NCI-H1092 (cell line): ENCODE measurements around the gene HLA-DRB5.
"Not testable (repeated sequence)": the region's sequence is repeated elsewhere in the genome, so short reads cannot be mapped to it uniquely, and the experiment has no call there.

Experiments
- DNase-seq: peaks from one replicate; lab custom pipeline; 2025; lab: John Stamatoyannopoulos, UW

The HLA-DRB5 gene

GRCh38 chr6:32529697-32530430, at the start of gene HLA-DRB5:
HLA-DRB5 (minus strand) TSS chr6:32530287; CDS start chr6:32530224, 63 bp downstream.
- no peak for DNase-seq

GRCh38 chr6:32578962-32579361, 48.9 kb upstream of the HLA-DRB5 start:
- no peak for DNase-seq

GRCh38 chr6:32577493-32577892, 47.4 kb upstream of the HLA-DRB5 start:
- not testable (repeated sequence) for DNase-seq

GRCh38 chr6:32576250-32576649, 46.2 kb upstream of the HLA-DRB5 start:
- no peak for DNase-seq

DNA sequence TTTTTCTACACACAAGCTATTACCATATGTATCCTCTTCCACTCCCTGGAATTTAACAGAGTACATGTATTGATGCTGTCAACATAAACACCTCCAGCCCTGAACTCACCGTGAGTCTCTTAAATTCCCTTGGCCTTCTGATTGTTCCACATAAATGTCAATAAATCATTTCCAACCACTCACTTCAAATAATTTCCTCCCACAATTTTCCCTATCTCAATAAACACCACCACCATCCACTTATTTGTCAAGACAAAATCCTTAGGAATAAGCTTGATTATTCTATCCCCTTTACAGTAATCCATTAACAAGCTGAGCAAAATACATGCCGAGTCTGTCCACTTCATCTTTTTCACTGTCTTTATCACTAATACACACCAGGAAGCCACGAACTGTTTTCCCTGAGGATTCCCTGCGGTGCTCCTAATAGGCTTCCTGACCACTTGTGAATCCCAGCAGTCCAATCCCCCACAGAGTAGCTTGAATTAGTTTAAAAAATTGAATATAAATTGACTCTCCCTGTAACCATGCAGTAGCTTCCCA, 40.3 kb upstream of the HLA-DRB5 start:
- no peak for DNase-seq

- DNase-seq: no peak
Measured at GRCh38 chr6:32568561-32568960, 38.5 kb upstream of the HLA-DRB5 start.

DNA sequence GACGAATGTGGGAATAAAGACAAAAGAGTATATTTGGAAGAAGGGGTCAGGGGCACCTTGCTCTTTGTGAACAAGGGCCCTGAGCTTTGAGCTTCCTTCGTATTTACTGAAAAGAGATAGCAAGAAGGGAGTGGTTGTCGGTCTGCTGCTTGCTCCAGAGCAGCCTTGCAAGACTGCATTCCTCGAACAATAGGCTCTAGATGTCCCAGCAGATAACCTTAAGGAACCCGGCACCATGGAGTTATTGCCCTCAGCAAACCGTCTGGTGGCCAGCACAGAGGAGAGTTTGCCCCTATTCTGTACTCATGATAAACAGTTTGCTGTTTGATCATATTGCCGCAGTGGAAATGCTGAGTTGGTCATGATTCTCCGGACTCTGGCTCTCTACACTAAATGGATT, 36.9 kb upstream of the HLA-DRB5 start:
- no peak for DNase-seq

DNA sequence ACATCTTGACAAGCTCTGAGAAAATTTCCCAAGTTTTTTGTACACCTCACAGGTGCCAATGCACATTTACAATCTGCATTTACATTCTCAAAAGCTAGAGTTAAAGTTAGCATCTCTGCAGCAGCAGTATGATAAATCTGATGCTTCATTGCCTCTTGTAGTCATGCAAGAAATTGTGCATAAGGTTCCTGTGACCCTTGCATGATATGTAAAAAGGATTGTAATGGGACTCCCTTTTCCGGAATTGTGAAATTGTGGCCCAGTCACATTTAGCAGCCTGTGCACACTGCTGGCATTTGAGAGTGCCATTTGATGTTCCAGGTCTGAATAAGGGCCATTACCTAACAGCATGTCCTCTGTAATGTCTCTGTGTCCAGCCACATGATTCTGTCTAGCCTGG, 35.4 kb upstream of the HLA-DRB5 start:
- DNase-seq: no peak

GRCh38 chr6:32562940-32563339, 32.9 kb upstream of the HLA-DRB5 start:
- no peak for DNase-seq

DNA sequence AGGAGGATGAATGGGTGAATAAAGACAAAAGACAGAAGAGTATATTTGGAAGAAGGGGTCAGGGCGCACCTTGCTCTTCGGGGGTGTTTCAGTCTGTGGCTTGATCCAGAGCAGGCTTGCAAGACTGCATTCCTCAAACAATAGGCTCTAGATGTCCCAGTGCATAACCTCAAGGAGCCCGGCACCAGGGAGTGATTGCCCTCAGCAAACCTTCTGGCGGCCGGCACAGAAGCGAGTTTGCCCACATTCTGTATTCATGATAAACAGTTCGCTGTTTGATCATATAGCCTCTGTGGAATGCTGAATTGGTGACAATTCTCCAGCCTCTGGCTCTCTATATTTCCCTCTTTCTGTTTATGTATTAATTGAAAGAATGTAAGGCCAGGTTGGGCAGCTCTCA, 29.7 kb upstream of the HLA-DRB5 start:
- DNase-seq: no peak

GRCh38 chr6:32558426-32559057, 28.5 kb upstream of the HLA-DRB5 start:
- DNase-seq: no peak

- DNase-seq: no peak
Measured at GRCh38 chr6:32554116-32554965, 24.3 kb upstream of the HLA-DRB5 start.

DNA sequence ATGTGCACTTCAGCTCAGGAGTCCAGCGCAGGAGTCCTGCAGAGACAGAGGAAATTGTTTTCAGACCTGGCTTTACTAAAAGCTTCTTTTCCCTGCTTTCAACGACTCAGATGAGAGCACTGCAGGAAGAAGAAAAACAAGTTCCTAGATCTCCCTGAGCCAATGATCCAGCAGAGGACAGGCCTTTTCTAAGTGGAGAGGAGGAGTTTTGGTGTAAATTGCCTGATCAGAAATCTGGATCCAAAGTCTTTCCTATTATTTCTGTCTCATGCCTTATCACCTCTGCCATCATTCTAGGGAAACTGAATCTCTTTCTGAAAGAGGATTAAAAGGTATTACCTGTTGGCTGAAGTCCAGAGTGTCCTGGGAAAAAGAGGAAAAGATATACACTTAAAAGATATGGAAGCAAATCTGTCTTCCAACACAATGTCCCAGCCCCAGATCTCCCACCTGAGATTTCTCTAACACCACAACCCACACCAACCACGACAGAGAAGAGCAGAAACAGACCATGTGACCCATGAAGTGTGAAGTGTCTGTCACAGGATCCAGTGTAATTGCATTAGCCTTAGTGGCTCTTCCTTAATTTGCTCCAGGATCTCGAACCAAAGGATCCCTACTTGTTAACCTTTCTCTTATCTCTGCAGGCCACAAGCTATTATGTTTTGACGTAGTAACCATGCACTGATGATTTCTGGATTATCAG, 23.1 kb upstream of the HLA-DRB5 start:
- DNase-seq: no peak

DNA sequence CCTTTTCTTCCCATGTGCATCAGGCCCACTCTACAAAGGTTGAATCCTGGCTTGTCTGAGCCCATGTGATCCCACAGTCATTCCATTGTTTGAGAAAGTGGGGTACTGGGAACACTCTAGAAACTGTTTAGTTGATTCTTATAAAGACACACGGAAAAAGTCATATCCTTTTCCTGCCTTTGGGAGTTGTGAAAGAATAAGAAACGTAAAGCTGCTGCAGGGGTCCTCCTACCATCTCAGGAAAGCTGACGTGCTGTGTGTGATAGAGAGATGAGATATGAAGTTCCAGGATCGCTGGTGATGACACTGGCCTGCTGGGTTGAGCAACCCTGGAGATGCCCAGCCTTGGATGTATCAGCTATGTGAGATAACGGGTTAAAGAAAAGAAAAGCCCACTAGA, 21.3 kb upstream of the HLA-DRB5 start:
- DNase-seq: no peak

- no peak for DNase-seq
Measured at GRCh38 chr6:32539839-32540238, 9.8 kb upstream of the HLA-DRB5 start.

DNA sequence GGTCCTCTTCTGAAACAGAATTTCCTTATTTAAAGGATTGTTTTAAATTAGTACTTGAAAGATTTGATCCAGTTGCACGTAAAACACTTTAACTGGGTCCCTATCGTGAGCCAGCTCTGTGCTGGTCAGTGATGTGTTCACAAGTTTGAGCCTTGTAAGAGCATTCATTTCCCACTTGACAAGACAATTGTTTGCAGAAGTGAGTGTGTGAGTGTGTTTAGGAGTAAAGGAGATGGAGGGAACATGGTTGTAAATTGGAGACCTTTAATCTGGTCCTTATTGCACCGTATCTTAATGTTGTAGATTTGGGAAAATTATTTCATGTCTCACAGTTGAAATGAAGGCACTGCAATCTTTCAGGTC, 325 bp upstream of the HLA-DRB5 start:
- DNase-seq: not testable (repeated sequence)

- DNase-seq: no peak
Measured at GRCh38 chr6:32522302-32523047, 7.6 kb downstream of the HLA-DRB5 start.

- DNase-seq: no peak
Measured at GRCh38 chr6:32519910-32520258, 10.2 kb downstream of the HLA-DRB5 start.

DNA sequence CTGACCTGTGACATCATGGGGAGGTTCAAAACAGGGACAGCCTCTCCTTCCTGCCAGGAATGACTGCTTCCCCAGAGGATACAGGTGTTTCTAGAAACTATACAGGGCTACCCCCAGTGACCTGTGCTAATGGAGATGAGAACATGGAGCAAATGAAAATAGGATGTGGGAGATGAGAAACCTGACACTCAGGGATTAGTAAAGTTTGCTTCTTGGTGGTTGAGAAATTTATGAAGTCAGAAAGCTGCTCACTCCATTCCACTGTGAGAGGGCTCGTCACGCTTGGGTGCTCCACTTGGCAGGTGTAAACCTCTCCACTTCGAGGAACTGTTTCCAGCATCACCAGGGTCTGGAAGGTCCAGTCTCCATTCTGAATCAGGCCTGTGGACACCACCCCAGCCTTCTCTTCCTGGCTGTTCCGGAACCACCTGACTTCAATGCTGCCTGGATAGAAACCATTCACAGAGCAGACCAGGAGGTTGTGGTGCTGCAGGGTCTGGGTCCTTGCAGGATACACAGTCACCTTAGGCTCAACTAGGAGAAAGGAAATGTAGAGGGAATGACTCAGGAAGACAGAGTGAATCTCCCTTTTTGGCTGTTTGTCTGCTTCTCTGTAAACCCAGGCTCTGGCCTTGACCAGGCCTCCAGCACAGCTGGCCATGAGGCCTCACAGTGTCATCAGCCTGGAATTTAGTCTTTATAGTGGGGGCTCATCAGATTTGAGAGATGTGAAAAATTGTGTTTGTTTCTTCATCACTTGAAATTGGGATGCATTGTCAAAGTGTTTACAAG, 10.8 kb downstream of the HLA-DRB5 start:
- DNase-seq: no peak

DNA sequence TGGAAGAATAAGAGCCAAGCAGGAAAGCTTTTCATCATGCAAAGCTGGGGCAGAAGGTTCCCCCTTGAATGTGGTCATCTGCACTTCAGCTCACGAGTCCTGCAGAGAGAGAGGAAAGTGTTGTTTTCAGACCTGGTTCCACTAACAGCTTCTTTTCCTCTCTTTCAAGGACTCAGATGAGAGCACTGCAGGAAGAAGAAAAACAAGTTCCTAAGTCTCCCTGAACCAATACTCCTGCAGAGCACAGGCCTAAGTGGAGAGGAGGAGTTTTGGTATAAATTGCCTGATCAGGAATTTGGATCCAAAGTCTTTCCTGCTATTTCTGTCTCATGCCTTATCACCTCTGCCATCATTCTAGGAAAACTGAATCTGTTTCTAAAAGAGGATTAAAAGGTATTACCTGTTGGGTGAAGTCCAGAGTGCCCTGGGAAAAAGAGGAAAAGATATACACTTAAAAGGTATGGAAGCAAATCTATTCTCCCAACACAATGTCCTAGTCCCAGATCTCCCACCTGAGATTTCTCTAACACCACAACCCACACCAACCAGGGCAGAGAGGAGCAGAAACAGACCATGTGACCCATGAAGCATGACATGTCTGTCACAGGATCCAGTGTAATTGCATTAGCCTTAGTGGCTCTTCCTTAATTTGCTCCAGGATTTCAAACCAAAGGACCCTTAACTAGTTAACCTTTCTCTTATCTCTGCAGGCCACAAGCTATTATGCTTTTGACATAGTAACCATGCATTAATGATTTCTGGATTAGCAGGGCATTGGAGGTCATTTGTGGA, 12.2 kb downstream of the HLA-DRB5 start:
- DNase-seq: no peak
